Measurements from ENCODE around the gene CCDC97. TPM values are rescaled to one million over a fixed set of nuclear protein-coding genes. Genes with fewer than 3 reads are reported as not detected.
"Not testable (repeated sequence)": the region's sequence is repeated elsewhere in the genome, so short reads cannot be mapped to it uniquely, and the experiment has no call there.

CCDC97 gene
- total RNA-seq = 15.9 TPM
- long read RNA-seq, partial matches to known transcripts = 4 of 18 reads
- long read RNA-seq, other reads (novel, unspliced or antisense) = 11 of 18 reads

DNA sequence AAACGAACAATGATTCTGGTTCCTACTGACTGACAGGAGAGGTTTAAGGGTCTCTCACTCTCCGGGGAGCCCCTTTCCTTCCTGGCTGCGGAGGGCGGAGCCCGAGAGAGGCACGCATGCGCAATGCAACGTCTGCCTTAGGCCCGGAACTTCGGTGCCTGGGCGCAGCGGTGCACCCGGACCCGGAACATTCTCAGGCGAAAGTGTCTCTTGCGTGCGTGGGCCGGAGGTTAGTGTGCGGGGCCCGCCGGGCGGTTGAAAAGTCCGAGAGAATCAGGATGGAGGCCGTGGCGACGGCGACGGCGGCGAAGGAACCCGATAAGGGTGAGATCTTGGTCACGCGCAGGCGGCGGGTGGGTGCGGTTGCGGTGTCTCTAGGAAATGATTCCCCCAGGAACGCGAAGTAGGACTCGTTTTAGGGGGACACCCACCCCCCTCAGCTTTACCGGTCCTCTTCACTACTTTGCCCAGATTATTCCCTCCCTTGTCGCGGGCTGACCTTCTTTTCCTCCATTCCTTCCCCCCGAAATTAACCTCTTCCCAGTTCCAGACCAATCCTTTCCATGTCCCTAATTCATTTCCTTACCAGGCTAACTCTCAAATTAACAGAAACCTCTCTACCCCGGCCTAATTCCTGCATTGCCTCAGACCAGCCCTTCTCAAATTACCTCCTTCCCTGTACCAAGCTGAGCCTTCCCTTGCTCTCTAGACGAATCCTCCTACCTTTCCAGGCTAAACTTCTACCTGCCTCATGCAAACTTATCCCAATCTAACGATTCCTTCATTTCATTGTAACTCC lies at the start of gene CCDC97:
Gene CCDC97, plus strand, starts transcription at position 140 of the 799 bp plus-strand sequence. Its CDS starts 139 bp downstream, at position 279.
- intact Hi-C loops (cut with micrococcal nuclease) = no loop called here
- DNase-seq (peak; percentile 92), ATAC-seq (peak; percentile 88)

DNA sequence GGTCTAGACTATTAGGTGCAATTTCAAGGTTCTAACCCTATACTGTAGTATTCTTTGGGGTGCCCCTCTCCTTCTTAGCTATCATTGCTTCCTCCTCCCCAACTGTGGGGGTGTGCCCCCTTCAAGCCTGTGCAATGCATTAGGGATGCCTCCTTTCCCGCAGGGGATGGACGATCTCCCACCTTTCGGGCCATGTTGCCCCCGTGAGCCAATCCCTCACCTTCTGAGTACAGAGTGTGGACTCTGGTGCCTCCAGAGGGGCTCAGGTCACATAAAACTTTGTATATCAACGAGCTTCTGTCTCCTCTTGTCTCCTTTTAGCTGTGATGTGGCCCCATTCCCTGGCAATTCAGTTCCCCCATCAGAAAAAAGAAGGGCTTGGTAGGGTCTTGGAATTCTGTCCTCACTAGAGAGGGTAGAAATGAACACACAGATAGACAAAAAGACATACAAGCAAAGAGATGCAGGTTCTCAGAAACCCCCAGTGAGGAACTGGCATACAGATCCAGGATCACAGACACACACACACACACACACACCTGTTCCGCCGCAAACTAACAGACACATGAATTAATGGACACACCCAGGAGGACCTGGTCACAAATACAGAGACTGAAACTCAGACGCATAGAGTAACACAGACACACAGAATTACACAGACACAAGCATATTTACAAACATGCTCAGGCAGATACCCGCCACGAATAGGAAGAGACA lies 48.3 kb upstream of the CCDC97 start:
- intact Hi-C loops (cut with micrococcal nuclease) = loop anchor here (2.0 kb wide), 1 partner anchor 57 kb away; no protein-coding TSS in a partner anchor
- ATAC-seq (no peak), DNase-seq (no peak)

GRCh38 chr19:41263042-41263849 lies 46.7 kb upstream of the CCDC97 start:
- intact Hi-C loops (cut with micrococcal nuclease) = no loop called here
- ATAC-seq (peak; percentile 25), DNase-seq (peak; percentile 77)

DNA sequence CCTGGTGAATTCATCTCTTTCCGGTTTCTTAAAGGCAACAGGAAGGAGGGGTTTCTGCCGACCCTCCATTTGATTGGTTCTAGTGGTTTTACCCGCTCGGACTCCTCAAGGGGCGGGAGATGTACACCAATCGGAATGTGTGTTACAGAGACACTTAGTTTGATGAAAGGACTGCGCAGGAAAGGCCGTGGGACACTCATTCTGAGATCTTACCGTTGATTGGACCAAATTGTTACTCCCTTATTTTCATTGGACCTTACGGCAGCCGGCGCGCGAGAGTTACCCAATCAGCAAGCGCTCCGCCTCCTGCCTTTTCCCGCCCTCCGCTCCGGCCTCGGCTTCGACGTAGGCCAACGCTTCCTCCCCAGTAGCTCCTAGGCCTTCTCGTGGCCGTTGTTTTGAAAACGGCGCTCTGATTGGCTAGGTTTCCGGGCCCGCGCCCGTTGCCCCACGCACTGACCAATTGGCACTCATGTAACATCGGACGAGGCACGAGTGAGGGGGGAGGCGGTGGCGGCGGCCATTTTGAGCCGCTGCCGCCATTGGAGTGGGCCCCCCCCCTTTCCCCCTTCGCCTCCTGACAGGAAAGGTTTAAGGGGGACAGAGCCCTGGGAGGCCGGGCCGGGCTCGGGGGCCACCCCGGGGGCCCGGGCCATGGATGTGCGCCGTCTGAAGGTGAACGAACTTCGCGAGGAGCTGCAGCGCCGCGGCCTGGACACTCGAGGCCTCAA lies 46.0 kb upstream of the CCDC97 start, which contains the start of gene HNRNPUL1:
Gene HNRNPUL1, plus strand, starts transcription at position 523 of the 731 bp plus-strand sequence. Its CDS starts 132 bp downstream, at position 655.
- ATAC-seq (peak; percentile 86), DNase-seq (peak; percentile 98)
- intact Hi-C loops (cut with micrococcal nuclease) = no loop called here

GRCh38 chr19:41264581-41265394 lies 45.2 kb upstream of the CCDC97 start:
- intact Hi-C loops (cut with micrococcal nuclease) = no loop called here
- peak; percentile 64 for DNase-seq
- peak; percentile 3 for ATAC-seq

- intact Hi-C loops (cut with micrococcal nuclease) = no loop called here
- no peak for DNase-seq
- no peak for ATAC-seq
These were observed 44.4 kb upstream of the CCDC97 start for GRCh38 chr19:41265395-41266153.

DNA sequence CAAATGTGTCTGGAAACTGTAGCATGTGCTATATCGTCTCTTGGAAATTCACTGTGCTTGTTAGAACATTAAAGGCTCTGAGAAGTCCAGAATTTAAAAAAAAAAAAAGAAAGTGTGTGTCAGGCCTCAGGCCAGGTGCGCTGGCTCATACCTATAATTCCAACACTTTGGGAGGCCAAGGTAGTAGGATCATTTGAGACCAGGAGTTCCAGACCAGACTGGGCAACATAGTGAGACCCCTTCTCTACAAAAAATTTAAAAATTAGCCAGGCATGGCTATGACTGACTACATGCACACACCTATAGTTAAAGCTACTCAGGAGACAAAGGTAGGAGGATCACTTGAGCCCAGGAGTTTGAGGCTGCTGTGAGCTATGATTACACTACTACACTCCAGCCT lies 40.9 kb upstream of the CCDC97 start:
- intact Hi-C loops (cut with micrococcal nuclease) = no loop called here

GRCh38 chr19:41269571-41269970 lies 40.4 kb upstream of the CCDC97 start:
- ATAC-seq (no peak), DNase-seq (no peak)
- intact Hi-C loops (cut with micrococcal nuclease) = no loop called here

More for the DNA sequence above, 40.9 kb upstream of the CCDC97 start:
- ATAC-seq (no peak), DNase-seq (no peak)

- DNase-seq (no peak), ATAC-seq (no peak)
- intact Hi-C loops (cut with micrococcal nuclease) = no loop called here
These were observed 36.9 kb upstream of the CCDC97 start for GRCh38 chr19:41273076-41273475.

DNA sequence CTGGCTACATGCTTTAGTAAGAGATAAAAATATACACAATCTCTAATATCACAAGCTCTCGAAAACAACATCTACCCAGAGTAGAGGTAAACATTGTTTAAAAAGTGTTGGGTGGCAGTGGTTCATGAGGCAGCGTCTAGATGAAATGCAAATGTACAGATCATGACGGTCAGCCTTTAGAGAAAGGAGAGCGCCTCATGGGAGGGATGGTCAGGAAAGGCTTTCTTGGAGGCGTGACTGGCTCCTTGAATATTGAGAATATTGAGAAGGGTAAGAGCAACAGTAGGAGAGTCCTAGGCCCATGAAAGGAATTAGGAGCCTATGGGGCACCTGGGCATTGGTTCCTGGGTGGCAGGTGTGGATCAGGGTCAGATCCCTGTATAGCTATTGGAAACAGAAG lies 35.2 kb upstream of the CCDC97 start:
- ATAC-seq = no peak
- intact Hi-C loops (cut with micrococcal nuclease) = no loop called here
- DNase-seq = no peak

DNA sequence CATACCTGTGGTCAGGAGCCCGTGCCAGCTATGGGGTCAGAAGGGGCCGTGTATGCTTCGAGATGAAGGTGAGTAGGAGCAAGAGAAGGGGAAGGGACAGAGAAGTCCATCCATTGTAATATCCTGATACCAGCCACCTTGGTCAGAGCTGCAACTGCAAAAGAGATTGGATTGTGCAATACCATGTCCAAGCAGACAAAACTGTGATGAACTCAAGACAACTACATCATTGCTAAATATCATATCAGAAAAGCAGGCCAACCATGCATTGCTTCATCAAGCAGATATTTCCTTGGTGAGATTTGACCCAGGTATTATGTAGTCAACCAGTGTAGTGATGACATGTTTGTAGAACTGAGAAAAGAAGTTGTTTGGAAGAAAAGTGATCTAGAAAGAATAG lies 33.7 kb upstream of the CCDC97 start:
- DNase-seq (no peak), ATAC-seq (no peak)
- intact Hi-C loops (cut with micrococcal nuclease) = no loop called here

DNA sequence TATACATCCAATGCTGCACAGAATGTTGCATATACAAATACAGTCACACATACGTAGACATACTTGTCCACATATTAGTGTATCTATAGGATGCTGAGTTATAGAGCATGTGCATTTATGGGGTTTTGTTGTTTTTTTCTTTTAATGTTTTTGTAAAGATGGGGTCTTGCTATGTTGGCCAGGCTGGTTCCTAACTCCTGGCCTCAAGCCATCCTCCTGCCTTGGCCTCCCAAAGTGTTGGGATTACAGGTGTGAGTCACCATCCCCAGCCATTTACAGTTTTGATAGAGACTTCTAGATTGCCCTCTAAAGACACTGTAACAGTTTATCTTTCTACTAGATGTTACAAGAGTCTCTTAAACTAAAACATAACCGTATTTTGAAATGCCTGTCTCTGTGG lies 31.5 kb upstream of the CCDC97 start:
- intact Hi-C loops (cut with micrococcal nuclease) = no loop called here
- ATAC-seq = no peak
- no peak for DNase-seq

- DNase-seq (no peak), ATAC-seq (no peak)
- intact Hi-C loops (cut with micrococcal nuclease) = no loop called here
These were observed 21.1 kb upstream of the CCDC97 start for GRCh38 chr19:41288673-41289530.

DNA sequence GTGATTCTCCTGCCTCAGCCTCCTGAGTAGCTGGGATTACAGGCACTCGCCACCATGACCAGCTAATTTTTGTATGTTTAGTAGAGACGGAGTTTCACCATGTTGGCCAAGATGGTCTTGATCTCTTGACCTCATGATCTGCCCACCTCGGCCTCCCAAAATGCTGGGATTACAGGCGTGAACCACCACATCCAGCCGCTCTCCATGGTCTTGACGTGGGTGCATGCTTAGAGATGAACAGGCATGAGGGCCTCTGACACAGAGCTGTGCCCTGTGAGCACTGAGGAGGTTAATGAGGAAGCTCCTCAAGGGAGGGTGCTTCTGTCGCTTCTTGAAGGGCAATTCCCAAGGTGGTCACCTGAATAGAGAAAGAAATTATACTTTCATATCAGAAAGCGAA lies 20.2 kb upstream of the CCDC97 start:
- ATAC-seq; intact Hi-C loops (cut with micrococcal nuclease); DNase-seq: not testable (repeated sequence)

DNA sequence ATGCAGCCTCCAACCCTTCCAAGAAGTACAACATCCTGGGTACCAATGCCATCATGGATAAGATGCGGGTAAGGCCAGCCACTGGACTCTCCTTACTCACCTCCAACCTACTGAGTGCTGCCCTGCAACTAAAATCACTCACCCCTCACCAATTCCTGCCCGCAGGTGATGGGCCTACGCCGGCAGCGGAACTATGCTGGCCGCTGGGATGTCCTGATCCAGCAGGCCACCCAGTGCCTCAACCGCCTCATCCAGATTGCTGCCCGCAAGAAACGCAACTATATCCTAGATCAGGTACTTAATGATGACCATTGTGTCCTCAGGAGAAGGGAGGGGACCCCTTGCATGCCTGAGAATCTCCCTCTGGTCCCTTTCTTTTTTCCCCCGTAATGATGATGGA lies 15.6 kb upstream of the CCDC97 start:
- intact Hi-C loops (cut with micrococcal nuclease) = no loop called here
- DNase-seq (no peak), ATAC-seq (no peak)

GRCh38 chr19:41295499-41295898 lies 14.5 kb upstream of the CCDC97 start:
- DNase-seq = no peak
- ATAC-seq = no peak
- intact Hi-C loops (cut with micrococcal nuclease) = no loop called here

Measured in left ventricle myocardium superior (tissue), 1 donor.